Measurements from ENCODE around the gene EVX1.

Gene EVX1

GRCh38 chr7:27235387-27236311, 7.0 kb upstream of the EVX1 start:
- no peak for DNase-seq

GRCh38 chr7:27237735-27238334, 4.8 kb upstream of the EVX1 start:
- DNase-seq: no peak

DNA sequence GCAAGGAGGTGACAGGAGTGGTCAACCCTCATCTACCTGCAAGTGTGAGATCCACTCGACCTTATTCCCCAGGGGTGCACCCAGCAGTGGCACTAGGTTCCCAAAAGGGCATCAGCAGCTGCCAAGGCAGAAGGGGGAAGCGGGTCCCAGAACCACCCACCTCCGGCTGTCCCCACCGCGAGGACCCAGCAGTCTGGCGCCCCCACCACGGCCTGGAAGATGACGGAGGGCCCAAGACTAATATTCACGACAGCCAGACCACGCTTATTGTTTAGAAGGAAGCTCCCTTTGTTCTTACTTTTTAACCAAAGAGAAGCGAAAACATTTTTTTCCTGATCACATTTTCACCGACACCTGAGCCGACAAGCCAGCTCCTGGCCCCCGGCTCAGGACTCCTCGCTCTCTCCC, 3.6 kb upstream of the EVX1 start:
- DNase-seq: no peak

DNA sequence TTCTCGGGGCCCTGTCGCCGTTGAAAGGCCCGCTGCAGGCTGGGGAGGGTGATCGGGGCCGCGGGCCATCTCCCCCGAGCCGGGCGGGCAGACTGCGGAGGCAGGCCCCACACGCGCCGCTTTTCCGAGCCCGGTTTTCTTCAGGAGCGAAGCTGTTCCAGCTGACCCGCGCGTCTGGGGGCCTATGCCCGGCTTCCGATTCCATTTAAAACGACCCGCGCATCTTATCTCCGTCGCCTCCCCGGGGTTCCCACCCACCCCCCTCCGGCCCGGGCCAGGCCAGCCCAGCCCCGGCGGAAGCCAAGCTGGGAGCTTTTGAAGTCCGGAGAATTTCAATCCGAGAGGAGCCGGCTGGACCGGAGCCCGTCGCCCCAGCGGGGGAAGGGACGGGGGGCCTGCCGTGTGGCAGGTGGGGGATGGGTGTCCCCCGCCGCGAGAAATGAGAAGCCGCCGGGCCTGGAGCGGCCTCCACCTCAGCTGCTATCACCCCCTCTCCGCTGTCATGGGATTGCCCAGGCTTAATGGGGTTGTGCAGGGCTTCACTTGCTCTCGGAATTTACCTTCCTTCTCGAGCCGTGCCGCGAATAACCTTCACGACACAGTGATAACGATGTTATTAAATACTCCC, 3.1 kb upstream of the EVX1 start:
- no peak for DNase-seq

GRCh38 chr7:27240015-27240731, 2.4 kb upstream of the EVX1 start:
- no peak for DNase-seq

DNA sequence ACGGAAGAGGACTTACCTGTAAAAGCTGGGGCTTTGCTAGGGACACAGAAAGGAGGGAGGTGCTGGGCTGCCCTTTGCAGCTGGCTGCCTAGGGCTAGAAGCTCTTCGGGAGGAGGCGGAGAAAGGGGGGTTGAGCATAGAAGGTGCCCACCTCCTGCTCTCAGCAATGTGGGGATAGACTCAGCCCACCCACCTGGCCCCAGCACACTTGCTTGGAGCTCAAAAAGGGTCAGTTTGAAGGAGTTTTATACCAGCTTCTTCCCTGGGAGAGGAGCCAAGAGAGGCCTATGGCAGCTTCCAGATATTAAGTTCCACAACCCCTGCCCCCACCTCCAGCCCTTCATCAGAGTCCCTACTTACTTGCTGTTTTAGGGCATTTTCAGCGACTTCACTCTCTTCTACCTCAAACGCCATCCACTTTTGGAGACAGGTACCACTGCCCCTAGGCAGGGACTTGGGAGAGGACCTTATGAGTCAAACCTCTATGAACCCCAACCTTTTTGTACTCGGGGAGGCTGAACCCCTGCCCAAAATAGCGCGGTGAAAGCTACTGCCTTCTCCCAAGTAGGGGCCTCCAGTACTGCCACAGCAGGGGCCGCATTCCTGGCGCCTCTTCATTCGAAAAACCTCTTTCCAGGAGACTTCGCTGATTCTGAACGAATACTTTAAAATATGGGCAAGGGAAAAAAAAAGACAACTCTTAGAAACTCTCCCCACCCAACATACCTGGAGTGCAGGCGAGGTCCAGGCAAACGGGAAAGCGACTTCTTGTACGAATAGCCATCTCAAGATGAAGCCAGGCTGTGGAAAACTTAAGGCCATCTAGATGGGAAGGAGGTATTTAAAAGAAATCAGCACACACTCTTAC, 1.2 kb upstream of the EVX1 start:
- no peak for DNase-seq

GRCh38 chr7:27242154-27242553, 448 bp upstream of the EVX1 start:
- no peak for DNase-seq

DNA sequence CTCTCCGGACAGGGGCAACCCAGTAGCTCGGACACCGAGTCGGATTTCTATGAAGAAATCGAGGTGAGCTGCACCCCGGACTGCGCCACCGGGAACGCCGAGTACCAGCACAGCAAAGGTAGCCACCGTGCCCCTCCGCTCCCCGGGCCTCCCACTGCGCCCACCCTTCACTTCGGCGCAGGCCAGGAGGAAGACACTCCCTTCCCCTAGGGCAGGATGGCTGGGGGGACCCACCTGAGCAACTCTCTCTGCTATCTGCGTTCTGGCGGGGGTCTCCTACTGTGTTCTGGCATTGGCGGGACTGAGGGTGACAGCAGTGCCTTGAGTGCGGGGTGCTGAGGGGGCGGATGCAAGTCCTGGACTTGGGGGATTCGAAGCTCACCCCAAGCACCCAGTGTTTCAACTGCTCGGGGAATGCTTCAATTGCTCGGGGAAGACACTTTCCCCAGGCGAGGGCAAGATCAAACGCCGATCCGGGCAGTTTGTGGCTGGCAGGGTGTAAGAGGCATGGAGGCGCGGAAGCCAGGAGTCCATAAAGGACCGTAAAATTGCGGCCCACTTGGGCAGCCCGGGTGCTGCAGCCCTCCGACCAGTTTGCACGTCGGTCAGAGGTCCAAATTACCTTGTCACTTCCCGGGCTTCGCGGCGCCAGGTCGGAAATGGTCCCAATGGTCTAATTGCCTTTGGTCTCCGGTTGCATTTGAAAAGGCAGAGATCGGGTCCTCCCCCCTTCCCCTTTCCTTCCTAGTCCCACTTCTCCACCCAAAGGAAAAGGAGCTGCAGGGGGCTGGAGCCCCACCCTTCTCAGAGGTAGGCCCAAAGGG, 950 bp downstream of the EVX1 start:
- DNase-seq: no peak

DNA sequence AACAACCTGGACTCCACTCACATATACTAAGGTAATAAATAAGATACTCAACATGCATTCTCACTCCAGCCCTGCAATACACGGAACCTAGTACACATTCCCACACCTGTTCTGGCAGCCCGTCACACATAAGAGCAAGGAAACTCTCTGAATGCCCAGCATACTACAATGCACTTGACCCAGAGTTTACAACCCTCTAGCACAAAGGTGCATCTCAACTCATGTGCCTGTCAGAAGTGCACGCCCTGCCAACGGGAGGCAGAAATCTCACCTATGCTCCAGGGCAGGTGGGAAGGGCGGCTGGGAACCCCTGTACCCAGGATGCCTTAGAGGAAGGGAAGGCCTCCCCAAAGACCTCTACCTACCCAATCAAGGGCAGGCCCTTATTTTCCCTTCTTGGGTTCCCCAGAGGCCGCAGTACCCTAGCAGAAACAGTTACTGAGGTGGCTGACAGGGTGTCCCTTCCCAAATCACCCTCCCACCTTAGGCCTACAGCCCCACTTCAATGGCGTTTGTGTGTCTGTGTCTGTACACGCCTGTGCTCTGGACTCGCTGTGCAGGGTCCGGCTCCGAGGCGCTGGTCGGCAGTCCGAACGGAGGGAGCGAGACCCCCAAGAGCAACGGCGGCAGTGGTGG, 2.0 kb downstream of the EVX1 start:
- no peak for DNase-seq

DNA sequence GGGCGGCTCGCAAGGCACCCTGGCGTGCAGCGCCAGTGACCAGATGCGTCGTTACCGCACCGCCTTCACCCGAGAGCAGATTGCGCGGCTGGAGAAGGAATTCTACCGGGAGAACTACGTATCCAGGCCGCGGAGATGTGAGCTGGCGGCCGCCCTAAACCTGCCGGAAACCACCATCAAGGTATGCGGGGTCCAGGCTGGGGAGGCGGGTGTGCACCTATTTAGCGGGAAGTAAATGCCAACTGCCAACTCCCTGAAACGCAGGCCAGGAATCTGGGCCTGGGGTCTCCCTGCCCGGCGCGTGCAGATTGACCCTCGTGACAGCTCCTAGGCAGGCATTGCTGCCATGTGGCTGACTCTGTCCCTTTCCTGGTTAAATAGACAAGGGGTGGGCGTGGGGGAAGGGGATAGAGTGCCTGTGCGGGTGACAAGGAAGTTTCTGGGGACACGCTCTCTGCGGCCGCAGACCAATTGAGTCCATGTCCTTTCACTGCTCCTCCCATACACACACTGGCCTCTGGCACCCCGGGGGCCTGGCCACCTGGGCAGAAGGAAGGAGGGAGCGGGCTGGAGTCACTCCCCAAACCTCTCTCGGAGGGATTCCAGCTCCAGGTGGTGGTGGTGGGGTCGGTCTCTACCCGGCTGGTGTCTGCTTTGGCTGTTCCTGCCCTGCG, 2.7 kb downstream of the EVX1 start:
- no peak for DNase-seq

DNA sequence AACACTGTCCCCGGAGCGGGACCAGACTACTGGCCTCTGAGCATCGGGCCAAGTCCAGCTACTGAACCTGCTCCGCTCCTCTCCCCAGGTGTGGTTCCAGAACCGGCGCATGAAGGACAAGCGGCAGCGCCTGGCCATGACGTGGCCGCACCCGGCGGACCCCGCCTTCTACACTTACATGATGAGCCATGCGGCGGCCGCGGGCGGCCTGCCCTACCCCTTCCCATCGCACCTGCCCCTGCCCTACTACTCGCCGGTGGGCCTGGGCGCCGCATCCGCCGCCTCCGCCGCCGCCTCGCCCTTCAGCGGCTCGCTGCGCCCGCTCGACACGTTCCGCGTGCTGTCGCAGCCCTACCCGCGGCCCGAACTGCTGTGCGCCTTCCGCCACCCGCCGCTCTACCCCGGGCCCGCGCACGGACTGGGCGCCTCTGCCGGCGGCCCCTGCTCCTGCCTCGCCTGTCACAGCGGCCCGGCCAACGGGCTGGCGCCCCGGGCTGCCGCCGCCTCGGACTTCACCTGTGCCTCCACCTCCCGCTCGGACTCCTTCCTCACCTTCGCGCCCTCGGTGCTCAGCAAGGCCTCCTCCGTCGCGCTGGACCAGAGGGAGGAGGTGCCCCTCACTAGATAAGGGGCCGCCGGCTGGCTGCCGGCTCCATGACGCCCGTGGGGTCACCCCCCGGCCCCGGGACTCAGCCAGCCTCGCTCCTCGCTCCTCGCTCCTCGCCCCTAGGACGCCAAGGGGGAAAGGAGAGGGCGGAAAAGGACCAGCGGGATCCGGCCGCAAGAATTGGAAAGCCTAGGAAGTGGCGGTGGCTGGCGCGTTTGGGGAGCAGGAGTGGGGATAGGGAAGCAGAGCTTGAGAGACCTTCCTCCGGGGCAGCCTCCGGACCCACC, 3.4 kb downstream of the EVX1 start:
- DNase-seq: no peak

DNA sequence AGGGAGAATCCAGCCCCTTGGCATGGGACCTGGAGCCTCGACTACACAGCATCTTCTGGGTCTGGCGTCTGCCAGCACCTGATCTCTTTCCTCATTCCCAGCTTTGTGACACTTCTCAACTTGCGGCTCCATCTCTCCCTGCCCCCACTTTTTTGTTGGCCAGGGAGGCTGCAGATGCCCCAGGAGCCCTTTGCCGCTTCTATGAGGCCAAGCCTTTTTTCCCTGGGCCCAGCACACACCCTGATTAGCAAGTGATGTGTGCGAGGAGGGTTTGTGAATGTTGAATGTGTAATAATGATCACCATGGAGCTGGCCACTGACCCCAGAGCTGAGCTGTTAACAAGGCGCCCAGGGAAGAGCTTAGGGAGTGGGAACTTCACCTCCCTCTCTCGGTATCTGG, 4.4 kb downstream of the EVX1 start:
- no peak for DNase-seq

DNA sequence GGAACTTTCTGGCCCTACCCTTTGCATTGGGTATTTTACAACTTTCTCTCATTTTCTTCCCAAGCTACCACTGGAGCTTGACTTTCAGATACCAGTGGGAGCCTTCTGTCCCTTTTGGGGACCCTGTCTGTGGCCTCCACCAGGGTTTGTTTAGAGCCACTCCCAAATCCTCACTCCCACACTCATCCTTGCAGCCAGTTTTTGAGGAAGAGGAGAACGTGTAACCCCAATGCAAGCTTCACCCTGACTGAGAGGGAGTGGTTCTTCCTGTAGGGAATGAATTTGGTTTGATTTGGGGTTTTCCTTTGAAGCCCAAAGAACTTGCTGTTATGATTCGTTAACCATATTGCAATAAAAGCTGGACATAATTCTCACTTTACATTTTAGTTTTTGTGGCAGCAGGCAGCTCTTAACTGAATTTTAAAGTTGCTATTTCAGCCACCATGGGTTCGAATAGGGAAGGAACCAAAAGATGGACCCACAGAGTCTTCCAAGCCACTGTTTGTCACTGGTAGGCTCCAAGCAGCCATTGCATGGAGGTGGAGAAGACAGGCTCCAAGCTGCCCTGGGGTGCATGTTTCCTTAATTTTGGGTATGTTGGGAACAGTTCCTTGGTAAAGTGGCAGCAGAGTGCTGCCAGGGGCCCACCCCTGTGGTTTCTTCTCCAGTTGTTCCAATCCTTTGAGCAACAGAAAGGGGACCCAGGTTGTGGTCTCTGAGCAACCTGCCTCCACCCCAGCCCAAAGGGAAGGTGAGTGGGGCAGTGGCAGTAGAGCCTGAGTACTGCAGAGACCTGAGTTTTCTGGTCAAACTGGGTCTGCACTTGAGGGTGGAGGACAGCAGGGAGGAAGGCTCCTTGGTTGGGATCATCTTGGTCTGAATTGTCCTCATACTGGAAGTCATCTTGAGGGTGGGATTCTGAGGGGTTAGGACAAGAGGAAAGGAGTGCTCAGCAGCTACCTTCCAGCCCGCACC, 5.1 kb downstream of the EVX1 start:
- no peak for DNase-seq

DNA sequence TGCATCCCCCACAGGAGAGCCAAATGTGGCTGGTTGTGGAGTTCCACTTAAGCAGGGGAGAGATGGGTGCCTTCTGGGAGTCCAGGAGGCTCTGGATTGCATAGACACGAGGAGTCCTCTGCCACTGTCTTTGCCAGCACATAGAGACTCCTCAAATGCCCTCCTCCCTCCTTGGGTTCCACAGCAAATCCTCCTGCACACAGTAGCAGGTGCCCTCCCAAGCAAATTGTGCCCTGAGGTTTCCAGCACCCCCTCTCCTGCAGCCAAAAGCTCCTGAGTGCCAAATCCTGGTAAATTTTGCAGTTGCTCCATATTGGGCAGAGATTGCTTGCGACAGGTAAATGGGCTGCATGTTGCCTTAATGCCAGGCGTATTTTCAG, 5.8 kb downstream of the EVX1 start:
- DNase-seq: no peak

- no peak for DNase-seq
These were observed 6.5 kb downstream of the EVX1 start for GRCh38 chr7:27248911-27249723.

DNA sequence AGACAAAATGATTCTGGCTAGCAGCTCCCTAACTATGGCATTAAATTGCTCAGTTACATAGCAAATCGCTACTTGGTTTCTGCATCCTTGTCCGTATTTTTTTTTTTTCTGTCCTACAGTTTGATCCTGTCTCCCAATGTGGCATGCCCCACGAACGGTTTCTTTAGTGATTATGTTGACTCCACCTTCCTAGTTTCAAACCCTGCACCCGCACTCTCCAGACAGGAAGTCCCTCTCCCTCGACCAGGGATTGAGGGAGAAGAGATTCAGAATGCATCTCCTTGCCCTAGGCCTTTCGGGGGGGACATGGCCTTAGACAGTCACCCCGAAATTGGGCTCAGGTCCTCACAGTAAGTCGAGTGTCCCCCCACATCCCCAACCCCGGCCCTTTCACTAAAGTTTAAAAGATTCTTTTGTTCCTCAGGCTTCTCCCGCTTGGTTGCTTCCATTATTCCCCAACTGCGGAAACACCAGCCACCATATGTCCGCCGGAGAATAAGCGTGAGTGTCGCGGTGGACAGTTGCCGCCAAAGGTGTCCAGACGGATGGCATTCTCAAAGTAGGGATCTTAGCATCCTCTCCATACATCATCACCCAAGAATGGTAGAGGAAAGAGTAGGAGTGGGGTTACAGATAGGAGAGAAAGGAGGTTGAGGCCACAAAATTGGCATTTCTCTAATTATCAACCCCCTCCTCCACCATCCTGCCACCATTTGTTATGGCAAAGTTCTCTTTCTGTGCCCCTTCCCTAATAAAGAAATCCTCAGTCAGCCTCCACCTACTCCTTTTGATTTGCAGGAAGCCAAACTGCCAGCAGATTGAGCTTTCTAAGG, 7.3 kb downstream of the EVX1 start:
- no peak for DNase-seq
